A549 (cell line): ENCODE data around the gene COX4I1. TPM values are rescaled to one million over a fixed set of nuclear protein-coding genes. Genes with fewer than 3 reads are reported as not detected.
A peak's percentile ranks its signal among the peaks of the same experiment; 100 is the strongest.

Source experiments
- ATAC-seq, 2 experiments: fragments of 200-7000 bp in 1 of 2; fragments of >200 bp in 1 of 2; cut with Nextera tagmentation in 1 of 2; cut with Tn5 transposase in 1 of 2; 3 replicates each; pipeline versions ENCODE4 v1.8.0 to v1.9.1; 2018 to 2020; ENCODE audit warnings: mild to moderate bottlenecking in 1 of 2, moderate library complexity in 1 of 2
- CTCF ChIA-PET: fragments of 300-600 bp; sonication (Branson Sonifier 250); formaldehyde crosslinking; extraction: SDS; loops from one replicate; lab custom pipeline; 2021; ENCODE audit warnings: antibody characterized with exemption, inconsistent platforms; lab: Yijun Ruan, JAX
- POLR2A ChIA-PET: fragments of 350-600 bp; formaldehyde crosslinking; extraction: SDS; loops from one replicate; lab custom pipeline; 2021; ENCODE audit warnings: antibody characterized with exemption, inconsistent platforms; lab: Yijun Ruan, JAX
- DNase-seq, 2 experiments: peaks; one replicate each; pipeline versions ENCODE4 v3.0.0 to v3.0.0-alpha.2; 2011 to 2016; ENCODE audit warnings: low read depth in 1 of 2, low spot score in 1 of 2
- FAIRE-seq: peaks from 2 replicates; lab custom pipeline; 2011; peaks lifted over from hg19 to GRCh38; lab: Jason Lieb, UNC
- H3K27ac ChIP-seq, 2 experiments: fragments of >200 bp; sonication (Bioruptor Twin); formaldehyde crosslinking; 3 replicates each; pipeline ENCODE4 v1.5.1; 2016 to 2017
- H3K4me1 ChIP-seq: fragments of >200 bp; sonication (Bioruptor Twin); formaldehyde crosslinking; 3 replicates; pipeline ENCODE4 v1.6.1; 2016
- H3K4me2 ChIP-seq: fragments of >200 bp; sonication (Bioruptor Twin); formaldehyde crosslinking; 3 replicates; pipeline ENCODE4 v1.6.1; 2016
- H3K4me3 ChIP-seq: fragments of >200 bp; sonication (Bioruptor Twin); formaldehyde crosslinking; 3 replicates; pipeline ENCODE4 v1.5.1; 2016
- H3K9me3 ChIP-seq: fragments of >200 bp; sonication (Bioruptor Twin); formaldehyde crosslinking; 3 replicates; pipeline ENCODE4 v1.6.1; 2016
- BHLHE40 ChIP-seq: IDR thresholded peaks from 2 replicates; pipeline ENCODE4 v1.6.1; 2012; ENCODE audit warnings: low read depth, low read length, inconsistent platforms
- CBX2 ChIP-seq: fragments of 200-600 bp; sonication (generic); IDR thresholded peaks from 2 replicates; pipeline ENCODE4 v1.6.1; 2016; ENCODE audit warnings: low read depth, mild to moderate bottlenecking, borderline replicate concordance
- CBX8 ChIP-seq: fragments of 200-600 bp; sonication (generic); IDR thresholded peaks from 2 replicates; pipeline ENCODE4 v1.6.1; 2016
- CHD2 ChIP-seq: fragments of 150-350 bp; IDR thresholded peaks from 2 replicates; pipeline ENCODE4 v1.6.1; 2014; ENCODE audit warnings: low read length; ENCODE audit not compliant: partially characterized antibody
- CHD4 ChIP-seq: fragments of 200-600 bp; sonication (generic); IDR thresholded peaks from 2 replicates; pipeline ENCODE4 v1.6.1; 2016; ENCODE audit warnings: antibody characterized with exemption, mild to moderate bottlenecking, borderline replicate concordance
- EHF ChIP-seq: fragments of 250-450 bp; sonication (Bioruptor Pico); IDR thresholded peaks from 2 replicates; pipeline ENCODE4 v1.5.0; 2020; ENCODE audit warnings: mild to moderate bottlenecking
- EHMT2 ChIP-seq: fragments of 200-600 bp; sonication (generic); IDR thresholded peaks from 2 replicates; pipeline ENCODE4 v1.6.1; 2016; ENCODE audit warnings: antibody characterized with exemption, low read depth, mild to moderate bottlenecking, moderate library complexity
- FOXS1 ChIP-seq: fragments of 250-450 bp; sonication (Bioruptor Pico); IDR thresholded peaks from 2 replicates; pipeline ENCODE4 v1.5.0; 2020; ENCODE audit warnings: mild to moderate bottlenecking, moderate library complexity
- GATA3 ChIP-seq: IDR thresholded peaks from 2 replicates; pipeline ENCODE4 v1.6.1; 2012; ENCODE audit warnings: borderline replicate concordance
- HEYL ChIP-seq: fragments of 250-450 bp; sonication (Bioruptor Pico); IDR thresholded peaks from 2 replicates; pipeline ENCODE4 v1.8.0; 2021; ENCODE audit warnings: mild to moderate bottlenecking, moderate library complexity
- HOXB5 ChIP-seq: fragments of 250-450 bp; sonication (Bioruptor Pico); IDR thresholded peaks from 2 replicates; pipeline ENCODE4 v1.5.0; 2020; ENCODE audit warnings: mild to moderate bottlenecking, moderate library complexity
- NFE2L2 ChIP-seq: fragments of 150-350 bp; conservative IDR thresholded peaks from 2 replicates; pipeline ENCODE4 v1.6.1; 2014; ENCODE audit warnings: low read length
- NR3C1 ChIP-seq: fragments of >200 bp; sonication (Bioruptor Twin); formaldehyde crosslinking; IDR thresholded peaks from 3 replicates; pipeline ENCODE4 v1.6.1; 2017
- PHF8 ChIP-seq: fragments of 200-600 bp; sonication (generic); IDR thresholded peaks from 2 replicates; pipeline ENCODE4 v1.6.1; 2016; ENCODE audit warnings: low read depth, mild to moderate bottlenecking, antibody characterized with exemption, moderate library complexity, borderline replicate concordance
- POLR2A ChIP-seq: IDR thresholded peaks from 2 replicates; pipeline ENCODE4 v1.6.1; 2012; ENCODE audit warnings: mild to moderate bottlenecking, low read length
- RARB ChIP-seq: fragments of 250-450 bp; sonication (Bioruptor Pico); IDR thresholded peaks from 2 replicates; pipeline ENCODE4 v1.8.0; 2021; ENCODE audit warnings: mild to moderate bottlenecking, moderate library complexity
- RCOR1 ChIP-seq: fragments of 150-350 bp; IDR thresholded peaks from 2 replicates; pipeline ENCODE4 v1.6.1; 2014; ENCODE audit warnings: antibody characterized with exemption, low read length, low read depth
- RFX5 ChIP-seq: fragments of 450-650 bp; IDR thresholded peaks from 2 replicates; pipeline ENCODE4 v1.7.1; 2014; ENCODE audit warnings: antibody characterized with exemption, mild to moderate bottlenecking, moderate library complexity
- TFCP2L1 ChIP-seq: fragments of 250-450 bp; sonication (Bioruptor Pico); IDR thresholded peaks from 2 replicates; pipeline ENCODE4 v1.5.0; 2021; ENCODE audit warnings: mild to moderate bottlenecking
- ZFP36 ChIP-seq: fragments of 450-650 bp; IDR thresholded peaks from 2 replicates; pipeline ENCODE4 v1.6.1; 2014; ENCODE audit warnings: borderline replicate concordance; ENCODE audit not compliant: partially characterized antibody
- ZNF302 ChIP-seq: fragments of 250-450 bp; sonication (Bioruptor Pico); IDR thresholded peaks from 2 replicates; pipeline ENCODE4 v1.9.0; 2021; ENCODE audit warnings: inconsistent platforms, mild to moderate bottlenecking, moderate library complexity
- ZSCAN20 ChIP-seq: fragments of 250-450 bp; sonication (Bioruptor Pico); IDR thresholded peaks from 2 replicates; pipeline ENCODE4 v1.8.0; 2022; ENCODE audit warnings: mild to moderate bottlenecking, moderate library complexity
- WGBS: methylation state at CpG from one replicate; pipeline ENCODE4 v1.1.6; 2017; ENCODE audit errors: missing lambda C conversion rate; 5-methylcytosine and 5-hydroxymethylcytosine counted together
- polyA plus RNA-seq, 4 experiments: library from polyadenylated mRNA; depleted of rRNA in 3 of 4; stranded (reverse); fragments of >200 nt; fragmentation: RNase III in 1 of 4; extraction: RNeasy Plus Mini Kit Qiagen cat#74134 plus additional on column Dnase treatment in 1 of 4; gene quantifications; 2 replicates in 3 of 4; 3 replicates in 1 of 4; pipeline ENCODE4 v1.2.3, GENCODE V29; 2011 to 2017
- TF ChIP-seq, protein P1 (sequence below): fragments of >200 bp; sonication (Bioruptor Twin); formaldehyde crosslinking; IDR thresholded peaks from 2 replicates; pipeline ENCODE4 v1.6.1; 2016
- TF ChIP-seq, protein P2 (sequence below): IDR thresholded peaks from 2 replicates; pipeline ENCODE4 v1.6.1; 2012

COX4I1 gene
- polyA plus RNA-seq, 2 of the 4 experiments (the other 2 are of a cell fraction): 783 to 929 TPM

DNA sequence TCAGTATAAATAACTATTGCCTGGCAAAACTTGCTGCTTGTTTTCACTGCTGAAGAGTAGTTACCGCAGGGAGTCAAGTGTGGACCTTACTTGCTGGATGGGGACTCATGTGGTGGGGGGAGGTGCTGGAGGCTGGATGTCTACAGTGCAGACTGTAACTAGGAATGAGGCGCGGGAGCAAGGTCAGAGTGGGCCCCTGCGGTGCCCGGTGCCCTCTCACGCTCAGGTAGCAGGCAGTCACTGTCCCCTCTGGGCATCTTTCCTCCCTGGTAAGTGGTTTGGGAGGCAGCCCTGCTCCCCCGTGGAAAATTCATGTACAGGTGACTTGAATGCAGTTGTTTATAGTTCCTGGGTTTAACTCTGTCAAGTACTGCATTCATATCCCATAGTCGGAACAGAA, 4.8 kb upstream of the COX4I1 start (continued):
- no peak for TF ChIP-seq ZFP36
- TF ChIP-seq FOXS1: no peak
- TF ChIP-seq CBX8: no peak

DNA sequence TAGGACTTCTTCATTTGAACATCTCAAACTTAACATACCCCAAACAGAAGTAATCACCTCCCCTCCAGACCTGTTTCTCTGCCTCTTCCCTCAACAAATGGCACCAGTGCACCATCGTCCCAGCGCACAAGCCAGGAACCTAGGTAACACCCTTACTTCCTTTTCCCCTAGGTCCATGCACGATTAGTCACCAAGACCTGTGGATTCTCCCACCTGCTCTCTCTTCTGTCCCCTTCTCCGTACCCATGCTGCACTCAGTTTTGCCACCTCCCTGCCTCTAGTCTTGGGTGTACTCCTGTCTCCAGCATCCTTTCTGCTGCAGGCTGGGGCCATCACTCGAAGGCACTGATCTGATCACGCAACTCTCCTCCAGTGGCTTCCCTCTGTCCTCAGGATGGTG, 3.3 kb upstream of the COX4I1 start:
- CTCF ChIA-PET: interaction anchor here (1.1 to 2.3 kb wide), 3 partner anchors 23 to 220 kb away, joined by 3 to 8 read pairs (median 3); no protein-coding TSS in a partner anchor
- no peak overlapping the region for H3K4me3 ChIP-seq
- H3K4me1 ChIP-seq: peaks cover 19% of the 10 kb centered on the region
- FAIRE-seq (no peak), ATAC-seq (no peak), DNase-seq (no peak)
- no peaks in the 10 kb centered on the region for H3K9me3 ChIP-seq
- POLR2A ChIA-PET: no interaction called here
- 94% methylated on average over 6 of the region's 6 CpGs for WGBS
- H3K27ac ChIP-seq: no peak overlapping the region
- no peak overlapping the region for H3K4me2 ChIP-seq
- TF ChIP-seq EHF (no peak), HEYL (no peak), ZSCAN20 (CRISPR knock-in tag) (no peak), EHMT2 (no peak), CHD2 (no peak), RARB (CRISPR knock-in tag) (no peak), POLR2A (no peak), GATA3 (no peak), NR3C1 (no peak), CBX2 (no peak), BHLHE40 (no peak)
- TF ChIP-seq, protein P1, sequence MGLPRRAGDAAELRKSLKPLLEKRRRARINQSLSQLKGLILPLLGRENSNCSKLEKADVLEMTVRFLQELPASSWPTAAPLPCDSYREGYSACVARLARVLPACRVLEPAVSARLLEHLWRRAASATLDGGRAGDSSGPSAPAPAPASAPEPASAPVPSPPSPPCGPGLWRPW: no peak
- TF ChIP-seq, all 56 proteins: peak for 0

DNA sequence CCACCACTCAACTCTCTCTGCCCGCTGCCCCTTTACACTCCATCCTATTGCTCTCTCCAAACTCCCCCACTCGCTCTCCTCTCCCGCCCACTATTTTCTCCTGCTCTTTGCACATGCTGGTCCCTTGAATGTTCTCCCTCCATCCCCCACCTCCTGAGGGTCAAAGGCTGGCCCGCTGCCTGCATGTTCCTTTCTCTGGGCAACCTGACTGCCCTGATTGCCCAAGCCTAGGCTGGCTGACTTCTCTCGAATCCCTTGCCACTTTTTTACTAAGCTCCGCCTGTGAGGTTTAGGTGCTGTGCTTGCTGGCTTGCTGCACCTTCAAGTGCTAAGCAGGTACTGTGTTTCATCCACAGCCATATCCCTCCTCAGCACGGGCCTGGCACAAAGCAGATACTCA, 2.9 kb upstream of the COX4I1 start:
- ATAC-seq (no peak), DNase-seq (no peak), FAIRE-seq (no peak)
- ChIA-PET CTCF (interaction anchor here (0.8 to 2.3 kb wide), 5 partner anchors 8 to 368 kb away, joined by 3 to 6 read pairs (median 3); no protein-coding TSS in a partner anchor), POLR2A (no interaction called here)
- Histone ChIP-seq H3K4me2 (no peak overlapping the region), H3K27ac (no peak overlapping the region), H3K4me3 (no peak overlapping the region), H3K4me1 (peaks cover 19% of the 10 kb centered on the region), H3K9me3 (no peaks in the 10 kb centered on the region)
- 92% methylated on average over 7 of the region's 7 CpGs for WGBS
- no peak for TF ChIP-seq TFCP2L1
- no peak for TF ChIP-seq ZSCAN20 (CRISPR knock-in tag)
- no peak for TF ChIP-seq CBX8
- no peak for TF ChIP-seq EHF
- no peak for TF ChIP-seq HOXB5 (CRISPR knock-in tag)
- TF ChIP-seq POLR2A: no peak
- no peak for TF ChIP-seq CHD4
- no peak for TF ChIP-seq RCOR1
- no peak for TF ChIP-seq PHF8
- TF ChIP-seq ZNF302: no peak
- no peak for TF ChIP-seq RFX5
- no peak for TF ChIP-seq EHMT2
- TF ChIP-seq, protein P2, sequence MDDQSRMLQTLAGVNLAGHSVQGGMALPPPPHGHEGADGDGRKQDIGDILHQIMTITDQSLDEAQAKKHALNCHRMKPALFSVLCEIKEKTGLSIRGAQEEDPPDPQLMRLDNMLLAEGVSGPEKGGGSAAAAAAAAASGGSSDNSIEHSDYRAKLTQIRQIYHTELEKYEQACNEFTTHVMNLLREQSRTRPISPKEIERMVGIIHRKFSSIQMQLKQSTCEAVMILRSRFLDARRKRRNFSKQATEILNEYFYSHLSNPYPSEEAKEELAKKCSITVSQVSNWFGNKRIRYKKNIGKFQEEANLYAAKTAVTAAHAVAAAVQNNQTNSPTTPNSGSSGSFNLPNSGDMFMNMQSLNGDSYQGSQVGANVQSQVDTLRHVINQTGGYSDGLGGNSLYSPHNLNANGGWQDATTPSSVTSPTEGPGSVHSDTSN: no peak

DNA sequence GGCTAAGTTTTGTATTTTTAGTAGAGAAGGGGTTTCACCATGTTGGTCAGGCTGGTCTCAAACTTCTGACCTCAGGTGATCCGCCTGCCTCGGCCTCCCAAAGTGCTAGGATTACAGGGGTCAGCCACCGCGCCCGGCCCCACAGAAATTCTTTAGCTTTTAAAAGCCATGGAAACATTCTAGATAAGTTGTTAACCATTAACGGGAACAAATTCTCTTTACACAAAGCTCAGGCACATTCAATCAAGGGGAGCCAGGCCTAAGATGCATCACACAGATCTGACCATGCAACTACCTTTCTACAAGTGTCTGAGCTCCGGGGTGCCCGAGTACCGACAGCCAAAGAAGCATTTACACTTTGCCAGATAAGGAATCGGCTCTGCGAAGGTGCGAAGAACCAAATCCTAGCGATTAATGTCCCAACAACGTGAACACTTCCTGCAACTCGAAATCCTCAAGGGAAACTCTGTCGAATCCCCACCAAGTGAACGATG, 1.2 kb upstream of the COX4I1 start:
- CTCF ChIA-PET: interaction anchor here (0.6 to 2.3 kb wide), 4 partner anchors 10 to 125 kb away, joined by 3 to 6 read pairs (median 3); no protein-coding TSS in a partner anchor

More for the DNA sequence above, 1.2 kb upstream of the COX4I1 start:
- Histone ChIP-seq H3K4me1 (peaks cover 19% of the 10 kb centered on the region), H3K4me2 (peak overlapping the region; percentile 99), H3K27ac (peak overlapping the region; percentile 98), H3K4me3 (peak overlapping the region; percentile 100), H3K9me3 (no peaks in the 10 kb centered on the region)
- no peak for FAIRE-seq
- DNase-seq: peak in 1 of 2 experiments; percentile 29
- ATAC-seq: no peak
- POLR2A ChIA-PET: no interaction called here
- TF ChIP-seq PHF8 (no peak), NFE2L2 (no peak)
- WGBS: 12% methylated on average over 17 of the region's 17 CpGs
